ENCODE data around the gene TBC1D22A.

DNA sequence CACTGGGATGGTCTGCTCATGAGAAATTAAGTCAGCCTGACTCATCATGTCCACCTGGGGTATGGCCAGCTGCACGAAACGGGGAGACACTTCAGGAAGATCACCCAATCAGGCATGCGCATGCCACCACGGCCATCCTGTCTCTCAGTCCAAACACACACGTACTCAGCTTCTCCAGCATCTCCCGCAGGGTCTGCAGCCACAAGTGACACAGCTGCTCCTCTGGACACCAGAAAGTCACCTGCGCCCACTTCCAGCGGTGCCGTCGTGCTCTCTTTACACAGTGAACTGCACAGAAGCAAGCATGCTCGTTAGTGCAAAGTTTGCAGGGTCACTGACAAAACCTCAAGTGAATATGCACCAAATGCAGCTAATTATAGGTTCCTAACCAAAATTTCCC, 42.5 kb upstream of the TBC1D22A start:
- TF ChIP-seq POLR2A (IDR thresholded peaks at IDR 0.05; ENCODE audit: low read length) (no peak), GATA1 (IDR thresholded peaks at IDR 0.05; ENCODE audit: low read depth, low read length) (no peak)
